OCI-LY1 (cell line): ENCODE data around the gene MYO1A.
"Not testable (repeated sequence)": the region's sequence is repeated elsewhere in the genome, so short reads cannot be mapped to it uniquely, and the experiment has no call there.

ENCODE experiments used
- H2AFZ ChIP-seq: fragments of 200-600 bp; sonication (generic), shearing (Covaris generic); 2 replicates; pipeline ENCODE4 v1.6.0; 2014; ENCODE audit warnings: antibody characterized with exemption, mild to moderate bottlenecking, low read length
- H3F3A ChIP-seq: fragments of 200-600 bp; sonication (generic), shearing (Covaris generic); 2 replicates; pipeline ENCODE4 v1.6.0; 2014; ENCODE audit warnings: mild to moderate bottlenecking, antibody characterized with exemption, low read length, moderate library complexity; ENCODE audit not compliant: insufficient read depth
- H3K27ac ChIP-seq: fragments of 200-600 bp; sonication (generic); 2 replicates; pipeline ENCODE4 v1.5.1; 2014; ENCODE audit warnings: low read length, mixed run types, mild to moderate bottlenecking, low read depth; ENCODE audit not compliant: poor library complexity, severe bottlenecking
- H3K27me3 ChIP-seq: fragments of 200-600 bp; sonication (generic); 2 replicates; pipeline ENCODE4 v1.6.0; 2014; ENCODE audit warnings: antibody characterized with exemption, mild to moderate bottlenecking, low read length, moderate library complexity; ENCODE audit not compliant: insufficient read depth
- H3K36me3 ChIP-seq: fragments of 200-600 bp; sonication (generic); 2 replicates; pipeline ENCODE4 v1.6.1; 2014; ENCODE audit warnings: mild to moderate bottlenecking, antibody characterized with exemption, low read length, moderate library complexity, mixed read lengths; ENCODE audit not compliant: insufficient read depth
- H3K4me1 ChIP-seq: fragments of 200-600 bp; sonication (generic); 2 replicates; pipeline ENCODE4 v1.5.1; 2014; ENCODE audit warnings: mild to moderate bottlenecking, low read length, moderate library complexity; ENCODE audit not compliant: insufficient read depth, severe bottlenecking
- H3K4me2 ChIP-seq: fragments of 200-600 bp; sonication (generic), shearing (Covaris generic); 2 replicates; pipeline ENCODE4 v1.6.1; 2014; ENCODE audit warnings: low read length
- H3K4me3 ChIP-seq: fragments of 200-600 bp; sonication (generic); 2 replicates; pipeline ENCODE4 v1.5.1; 2014; ENCODE audit warnings: low read length, low read depth, mild to moderate bottlenecking, mixed read lengths; ENCODE audit not compliant: poor library complexity, severe bottlenecking
- H3K79me2 ChIP-seq: fragments of 200-600 bp; shearing (Covaris generic); 2 replicates; pipeline ENCODE4 v1.6.1; 2016; ENCODE audit warnings: mixed run types, low read length, mixed read lengths; ENCODE audit not compliant: insufficient read depth
- H3K9ac ChIP-seq: fragments of 200-600 bp; sonication (generic), shearing (Covaris generic); 2 replicates; pipeline ENCODE4 v1.6.1; 2014; ENCODE audit warnings: mild to moderate bottlenecking, low read length, mixed read lengths
- H3K9me2 ChIP-seq: fragments of 200-600 bp; sonication (generic), shearing (Covaris generic); 2 replicates; pipeline ENCODE4 v1.6.1; 2014; ENCODE audit warnings: low read depth, mild to moderate bottlenecking, low read length, mixed read lengths
- H3K9me3 ChIP-seq: fragments of 200-600 bp; shearing (Covaris generic); 2 replicates; pipeline ENCODE4 v1.6.1; 2014; ENCODE audit warnings: low read length, mixed read lengths
- H4K20me1 ChIP-seq: fragments of 200-600 bp; sonication (generic), shearing (Covaris generic); 2 replicates; pipeline ENCODE4 v1.6.0; 2016; ENCODE audit warnings: mild to moderate bottlenecking, low read length; ENCODE audit not compliant: insufficient read depth
- EZH2 ChIP-seq: fragments of 200-600 bp; sonication (generic), shearing (Covaris generic); IDR thresholded peaks from 2 replicates; pipeline ENCODE4 v1.8.0; 2017; ENCODE audit warnings: borderline replicate concordance, mixed run types, mild to moderate bottlenecking, antibody characterized with exemption, low read length, moderate library complexity, mixed read lengths
- TF ChIP-seq, protein P1 (sequence below): fragments of 200-600 bp; sonication (generic), shearing (Covaris generic); IDR thresholded peaks from 2 replicates; pipeline ENCODE4 v1.5.1; 2017; ENCODE audit warnings: mild to moderate bottlenecking, antibody characterized with exemption, low read length, moderate library complexity, mixed read lengths

Gene MYO1A

GRCh38 chr12:56987551-56988053, 62.3 kb downstream of the MYO1A start:
- Histone ChIP-seq H3K27me3 (0 out of 2 replicates have a peak, but pooled peaks cover 6% of the 10 kb centered on the region), H3K9me3 (no peaks in the 10 kb centered on the region), H3K79me2 (no peaks in the 10 kb centered on the region), H2AFZ (no peak overlapping the region), H3K27ac (no peak overlapping the region), H3K9me2 (no peaks in the 10 kb centered on the region), H3F3A (no peaks in the 10 kb centered on the region), H3K4me2 (no peak overlapping the region), H3K4me1 (no peaks in the 10 kb centered on the region), H3K36me3 (no peaks in the 10 kb centered on the region), H3K9ac (no peak overlapping the region), H4K20me1 (no peaks in the 10 kb centered on the region), H3K4me3 (no peak overlapping the region)
- no peak for TF ChIP-seq EZH2
- TF ChIP-seq, protein P1, sequence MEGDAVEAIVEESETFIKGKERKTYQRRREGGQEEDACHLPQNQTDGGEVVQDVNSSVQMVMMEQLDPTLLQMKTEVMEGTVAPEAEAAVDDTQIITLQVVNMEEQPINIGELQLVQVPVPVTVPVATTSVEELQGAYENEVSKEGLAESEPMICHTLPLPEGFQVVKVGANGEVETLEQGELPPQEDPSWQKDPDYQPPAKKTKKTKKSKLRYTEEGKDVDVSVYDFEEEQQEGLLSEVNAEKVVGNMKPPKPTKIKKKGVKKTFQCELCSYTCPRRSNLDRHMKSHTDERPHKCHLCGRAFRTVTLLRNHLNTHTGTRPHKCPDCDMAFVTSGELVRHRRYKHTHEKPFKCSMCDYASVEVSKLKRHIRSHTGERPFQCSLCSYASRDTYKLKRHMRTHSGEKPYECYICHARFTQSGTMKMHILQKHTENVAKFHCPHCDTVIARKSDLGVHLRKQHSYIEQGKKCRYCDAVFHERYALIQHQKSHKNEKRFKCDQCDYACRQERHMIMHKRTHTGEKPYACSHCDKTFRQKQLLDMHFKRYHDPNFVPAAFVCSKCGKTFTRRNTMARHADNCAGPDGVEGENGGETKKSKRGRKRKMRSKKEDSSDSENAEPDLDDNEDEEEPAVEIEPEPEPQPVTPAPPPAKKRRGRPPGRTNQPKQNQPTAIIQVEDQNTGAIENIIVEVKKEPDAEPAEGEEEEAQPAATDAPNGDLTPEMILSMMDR = peak; percentile 88

- Histone ChIP-seq H3K9me2 (no peaks in the 10 kb centered on the region), H3K4me3 (no peak overlapping the region), H3K27me3 (0 out of 2 replicates have a peak, but pooled peaks cover 6% of the 10 kb centered on the region), H3K4me1 (no peaks in the 10 kb centered on the region), H3K9me3 (no peaks in the 10 kb centered on the region), H3K9ac (no peak overlapping the region), H3K27ac (no peak overlapping the region), H2AFZ (no peak overlapping the region), H3K79me2 (no peaks in the 10 kb centered on the region), H3K4me2 (no peak overlapping the region), H3K36me3 (no peaks in the 10 kb centered on the region), H4K20me1 (no peaks in the 10 kb centered on the region), H3F3A (no peaks in the 10 kb centered on the region)
- TF ChIP-seq EZH2 = no peak
- TF ChIP-seq, protein P1 = no peak
Measured at GRCh38 chr12:56987011-56987410, 62.9 kb downstream of the MYO1A start.

DNA sequence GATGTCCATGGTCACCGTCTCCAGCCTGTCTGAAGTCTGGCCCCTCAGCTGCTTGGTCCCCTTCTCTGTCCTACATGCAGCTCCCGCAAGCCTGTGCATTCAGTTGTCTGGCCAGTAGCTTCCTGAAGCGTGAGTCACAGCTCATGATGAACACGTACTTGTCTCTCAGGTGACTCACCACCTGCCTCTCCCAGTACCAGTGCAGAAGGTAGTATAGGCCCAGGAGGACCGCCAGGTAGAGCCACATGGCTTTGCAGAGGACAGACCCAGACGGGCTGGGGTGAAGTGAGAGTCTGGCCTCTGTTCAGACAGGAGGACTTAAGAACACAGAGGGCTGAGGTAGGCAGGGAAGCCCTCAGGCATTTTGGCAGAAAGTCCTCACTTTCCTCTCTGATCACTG, 64.2 kb downstream of the MYO1A start:
- H3K9me3 ChIP-seq, H4K20me1 ChIP-seq, H3K9me2 ChIP-seq, H3K4me3 ChIP-seq, H3K4me2 ChIP-seq, H3F3A ChIP-seq, H3K27ac ChIP-seq, H3K27me3 ChIP-seq, H3K36me3 ChIP-seq, H3K9ac ChIP-seq, H3K79me2 ChIP-seq, H2AFZ ChIP-seq, H3K4me1 ChIP-seq: not testable (repeated sequence)

- no peak overlapping the region for H3K27ac ChIP-seq
- TF ChIP-seq, protein P1 = no peak
- no peak for TF ChIP-seq EZH2
- H3K9ac ChIP-seq = no peak overlapping the region
- H4K20me1 ChIP-seq = no peaks in the 10 kb centered on the region
- H3K27me3 ChIP-seq = 0 out of 2 replicates have a peak, but pooled peaks cover 4% of the 10 kb centered on the region
- H3K9me3 ChIP-seq = no peaks in the 10 kb centered on the region
- no peaks in the 10 kb centered on the region for H3F3A ChIP-seq
- no peak overlapping the region for H2AFZ ChIP-seq
- H3K79me2 ChIP-seq = no peaks in the 10 kb centered on the region
- no peaks in the 10 kb centered on the region for H3K4me1 ChIP-seq
- H3K9me2 ChIP-seq = no peaks in the 10 kb centered on the region
- H3K36me3 ChIP-seq = no peaks in the 10 kb centered on the region
- H3K4me3 ChIP-seq = no peak overlapping the region
- H3K4me2 ChIP-seq = no peak overlapping the region
Measured at GRCh38 chr12:56983386-56983785, 66.5 kb downstream of the MYO1A start.

- not testable (repeated sequence) for H3K27ac ChIP-seq, H3K4me1 ChIP-seq, H3K9me3 ChIP-seq, H3K4me2 ChIP-seq, H3K79me2 ChIP-seq, H3K36me3 ChIP-seq, H2AFZ ChIP-seq, H3K27me3 ChIP-seq, H3K4me3 ChIP-seq, H3K9ac ChIP-seq, H3F3A ChIP-seq, H3K9me2 ChIP-seq, H4K20me1 ChIP-seq
Measured at GRCh38 chr12:56982578-56983236, 67.2 kb downstream of the MYO1A start.
